Activated CD8-positive, alpha-beta memory T cell treated with anti-CD3 and anti-CD28 coated beads, Interleukin-2, amount 50 U/mL, for 24 hours (primary cell): Measurements from ENCODE around the gene SRRT.

Experiments
- DNase-seq: peaks from one replicate; pipeline ENCODE4 v3.0.0-alpha.2; 2020; ENCODE audit errors: extremely low read depth

Gene SRRT

DNA sequence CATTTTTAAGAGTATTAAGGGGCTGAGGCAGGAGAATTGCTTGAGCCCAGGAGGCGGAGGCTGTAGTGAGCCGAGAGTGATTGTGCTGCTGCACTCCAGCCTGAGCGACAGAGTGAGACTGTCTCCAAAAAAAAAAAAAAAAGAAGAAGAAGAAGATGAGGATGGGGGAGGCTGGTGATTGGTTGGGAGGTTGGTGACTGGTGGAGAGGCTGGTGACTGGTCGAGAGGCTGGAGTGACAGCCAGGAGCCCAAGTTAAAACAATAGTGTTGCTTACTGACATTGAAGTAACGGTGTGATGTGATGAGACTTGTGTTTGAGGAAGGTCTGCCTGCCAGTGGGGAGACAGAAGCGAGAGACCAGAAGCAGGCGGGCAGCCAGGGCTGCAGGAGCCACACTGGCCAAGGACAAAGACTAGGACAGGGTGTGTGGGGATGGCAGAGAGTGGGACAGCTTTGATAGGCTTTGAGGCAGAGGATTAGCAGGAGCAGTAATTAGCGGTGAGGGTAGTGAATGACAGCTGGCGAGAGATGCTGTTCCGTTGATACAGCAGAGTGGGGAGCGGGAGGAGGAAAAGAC is 4.9 kb downstream of the SRRT start:
- DNase-seq, result no peak

DNA sequence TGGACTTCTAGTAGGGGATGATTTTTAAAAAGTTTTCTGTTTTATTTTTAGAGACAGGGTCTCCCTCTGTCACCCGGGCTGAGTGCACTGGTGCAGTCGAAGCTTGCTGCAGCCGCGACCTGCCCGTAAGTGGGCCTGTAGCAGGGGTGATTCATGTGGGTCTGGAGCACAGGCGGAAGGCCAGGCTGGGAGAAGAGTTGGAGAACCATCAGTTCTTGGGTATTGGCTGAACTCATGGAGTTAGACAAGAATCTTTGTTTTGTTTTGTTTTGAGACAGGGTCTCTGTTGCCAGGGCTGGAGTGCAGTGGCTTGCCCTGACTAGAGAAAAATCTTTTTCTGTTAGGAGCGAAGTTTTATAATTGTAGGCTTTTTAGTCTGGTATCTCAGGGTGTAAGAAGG is 5.7 kb downstream of the SRRT start:
- DNase-seq, result no peak

DNA sequence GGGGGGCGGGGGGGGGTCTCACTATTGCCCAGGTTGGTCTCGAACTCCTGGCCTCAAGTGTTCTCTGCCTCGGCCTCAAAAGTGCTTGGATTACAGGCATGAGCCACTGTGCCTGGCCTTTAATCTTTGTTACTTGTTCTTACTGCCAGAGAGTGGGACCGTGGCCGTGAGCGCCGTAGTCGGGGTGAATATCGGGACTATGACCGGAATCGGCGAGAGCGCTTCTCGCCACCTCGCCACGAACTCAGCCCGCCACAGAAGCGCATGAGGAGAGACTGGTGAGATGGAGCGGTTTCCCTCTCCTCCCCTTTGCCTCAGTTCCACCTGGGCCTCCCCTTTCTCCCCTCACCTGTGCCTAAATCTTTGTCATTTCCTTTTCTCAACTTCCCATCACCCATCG is 6.2 kb downstream of the SRRT start:
- DNase-seq, result no peak

DNA sequence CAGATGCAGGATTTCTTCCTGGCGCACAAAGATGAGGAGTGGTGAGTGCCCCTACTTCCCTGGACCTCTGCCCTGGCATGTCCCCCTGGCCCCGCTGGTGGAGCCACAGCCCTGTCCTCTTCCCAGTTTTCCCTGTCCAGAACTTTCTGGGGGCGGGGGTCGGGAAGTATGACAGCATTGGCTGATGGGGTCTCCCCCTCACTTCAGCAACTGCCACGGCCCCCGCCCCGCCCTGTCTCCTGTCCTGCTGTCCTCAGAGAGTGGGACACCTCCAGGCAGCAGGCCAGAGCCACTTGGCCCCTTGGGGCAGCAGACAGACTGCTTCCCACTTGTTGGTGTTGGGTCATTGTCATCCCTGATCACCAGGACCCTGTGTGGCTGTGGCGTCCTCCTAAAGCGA is 7.3 kb downstream of the SRRT start:
- DNase-seq, result no peak

DNA sequence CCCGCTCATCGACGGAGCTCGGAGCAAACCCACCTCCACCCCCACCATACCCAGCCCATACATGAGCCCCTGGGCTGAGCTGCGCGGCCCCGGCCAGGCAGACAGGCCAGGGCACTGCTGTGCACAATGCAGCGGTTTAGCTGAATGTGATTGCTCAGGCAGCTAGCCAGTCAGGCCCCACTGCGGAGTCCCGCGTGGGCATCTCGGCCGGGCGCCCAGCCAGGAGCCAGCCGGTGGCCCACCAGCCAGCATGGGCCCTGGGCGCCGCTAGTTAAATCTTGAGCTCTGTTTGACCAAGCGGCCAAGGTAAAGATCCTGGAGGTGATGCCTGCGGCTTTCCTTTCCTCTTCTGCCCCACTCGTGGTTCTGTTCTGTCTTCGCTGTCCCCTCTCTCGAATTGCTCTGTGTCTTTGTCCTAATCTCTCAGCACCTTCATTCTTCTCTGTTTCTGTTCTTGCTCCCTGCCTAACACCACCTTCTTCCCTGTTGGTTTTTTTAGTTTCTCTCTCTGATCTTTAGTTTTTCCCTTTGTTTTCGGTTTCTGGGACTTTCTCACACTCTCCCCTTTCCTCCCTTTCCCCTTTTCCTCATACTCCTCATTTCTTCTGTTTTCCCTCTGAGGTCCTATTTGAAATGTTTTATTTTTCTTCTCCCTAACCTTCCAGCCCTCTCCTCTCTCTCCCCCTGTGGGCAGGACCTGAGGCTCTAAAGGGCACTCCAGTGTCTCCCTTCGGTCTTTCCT is 8.1 kb downstream of the SRRT start:
- no peak for DNase-seq

DNA sequence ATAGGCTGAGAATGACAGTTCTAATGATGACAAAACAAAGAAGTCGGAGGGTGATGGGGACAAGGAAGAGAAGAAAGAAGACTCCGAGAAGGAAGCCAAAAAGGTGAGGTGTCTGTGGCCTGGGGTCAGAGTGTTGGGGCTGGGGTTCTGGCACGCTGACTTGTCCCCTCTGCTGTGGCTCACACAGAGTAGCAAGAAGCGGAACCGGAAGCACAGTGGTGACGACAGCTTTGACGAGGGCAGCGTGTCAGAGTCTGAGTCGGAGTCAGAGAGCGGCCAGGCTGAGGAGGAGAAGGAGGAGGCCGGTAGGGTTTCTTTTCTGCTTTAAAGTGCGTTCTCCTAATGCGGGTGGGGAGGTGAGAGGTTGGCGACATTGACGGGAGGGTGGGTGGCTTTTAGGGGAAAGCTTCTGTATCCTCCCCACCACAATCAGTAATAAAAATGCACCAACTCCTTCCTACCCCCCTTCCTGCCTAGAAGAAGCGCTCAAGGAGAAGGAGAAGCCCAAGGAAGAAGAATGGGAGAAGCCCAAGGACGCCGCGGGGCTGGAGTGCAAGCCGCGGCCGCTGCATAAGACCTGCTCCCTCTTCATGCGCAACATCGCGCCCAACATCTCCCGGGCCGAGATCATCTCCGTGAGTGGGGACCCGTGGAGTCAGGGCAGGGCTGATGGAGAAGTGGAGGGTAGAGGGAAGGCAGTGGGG is 10.0 kb downstream of the SRRT start:
- no peak for DNase-seq

DNA sequence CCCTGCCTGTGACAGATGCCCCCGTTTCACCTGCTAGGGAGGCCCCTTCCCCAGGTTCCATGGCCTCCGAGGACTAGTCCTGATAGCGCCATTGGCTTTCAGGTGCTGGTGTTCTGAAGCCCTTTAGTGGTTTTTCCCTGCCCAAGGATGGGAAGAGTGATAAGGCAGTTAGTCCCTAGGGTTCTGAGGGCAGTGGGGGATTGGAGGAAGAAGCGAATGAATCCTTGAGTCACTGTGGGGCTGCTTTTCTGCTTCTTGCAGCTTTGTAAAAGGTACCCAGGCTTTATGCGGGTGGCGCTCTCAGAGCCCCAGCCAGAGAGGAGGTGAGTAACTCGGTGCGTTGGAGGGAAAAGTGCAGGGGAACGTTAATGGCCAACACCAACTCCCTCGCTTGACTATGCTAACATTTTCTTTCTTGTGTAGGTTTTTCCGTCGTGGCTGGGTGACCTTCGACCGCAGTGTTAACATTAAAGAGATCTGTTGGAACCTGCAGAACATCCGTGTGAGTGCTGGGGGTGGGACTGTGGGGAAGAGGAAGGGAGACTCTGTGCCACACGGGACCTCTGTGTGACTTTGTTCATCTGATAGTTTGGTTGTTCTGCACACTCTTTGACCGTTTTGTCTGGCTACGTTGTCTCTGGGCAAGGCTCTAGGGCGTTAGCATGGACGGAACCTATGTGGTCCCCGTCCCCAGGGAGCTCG is 10.7 kb downstream of the SRRT start:
- DNase-seq, result no peak

DNA sequence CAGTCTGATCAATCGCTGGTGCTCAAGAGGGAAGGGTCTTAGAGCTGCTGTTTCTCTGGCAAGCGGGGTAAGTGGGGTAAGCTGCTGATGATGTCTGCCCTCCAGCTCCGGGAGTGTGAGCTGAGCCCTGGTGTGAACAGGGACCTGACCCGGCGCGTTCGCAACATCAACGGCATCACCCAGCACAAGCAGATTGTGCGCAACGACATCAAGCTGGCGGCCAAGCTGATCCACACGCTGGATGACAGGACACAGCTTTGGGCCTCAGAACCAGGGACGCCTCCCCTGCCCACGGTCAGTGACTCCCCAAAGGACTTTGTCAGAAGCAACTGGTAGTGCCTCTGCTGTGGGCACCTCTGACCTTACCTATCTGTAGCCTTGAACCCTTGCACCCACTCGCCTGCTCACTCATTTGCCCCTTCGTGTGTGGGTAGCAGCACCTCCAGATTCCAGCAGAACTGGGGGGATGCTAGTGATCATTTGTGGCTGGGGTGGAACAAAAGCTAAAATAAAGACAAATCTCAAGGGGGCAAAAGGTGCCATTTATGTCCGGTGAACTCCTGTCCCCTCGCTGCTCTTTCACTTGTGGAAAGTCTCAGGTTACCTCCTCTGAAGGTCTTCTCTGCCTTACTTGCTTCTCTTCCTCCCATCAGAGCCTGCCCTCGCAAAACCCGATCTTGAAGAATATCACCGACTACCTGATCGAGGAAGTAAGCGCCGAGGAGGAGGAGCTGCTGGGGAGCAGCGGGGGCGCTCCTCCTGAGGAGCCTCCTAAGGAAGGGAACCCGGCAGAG is 11.4 kb downstream of the SRRT start:
- DNase-seq, result no peak

DNA sequence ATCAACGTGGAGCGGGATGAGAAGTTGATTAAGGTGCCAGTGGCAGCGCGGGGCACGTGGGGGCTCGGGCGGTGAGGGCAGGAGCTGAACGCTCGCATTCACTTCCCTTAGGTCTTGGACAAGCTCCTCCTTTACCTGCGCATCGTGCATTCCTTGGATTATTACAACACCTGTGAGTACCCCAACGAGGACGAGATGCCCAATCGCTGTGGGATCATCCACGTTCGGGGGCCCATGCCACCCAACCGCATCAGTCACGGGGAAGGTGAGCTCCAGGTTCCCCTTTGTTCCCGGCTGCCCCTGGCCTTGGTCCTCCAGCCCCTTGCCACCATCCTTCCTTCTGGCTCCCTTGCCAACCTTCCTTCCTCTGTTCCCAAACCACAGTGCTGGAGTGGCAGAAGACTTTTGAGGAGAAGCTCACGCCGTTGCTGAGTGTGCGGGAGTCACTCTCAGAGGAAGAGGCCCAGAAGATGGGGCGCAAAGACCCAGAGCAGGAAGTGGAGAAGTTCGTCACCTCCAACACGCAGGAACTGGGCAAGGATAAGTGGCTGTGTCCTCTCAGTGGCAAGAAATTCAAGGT is 12.1 kb downstream of the SRRT start:
- no peak for DNase-seq

DNA sequence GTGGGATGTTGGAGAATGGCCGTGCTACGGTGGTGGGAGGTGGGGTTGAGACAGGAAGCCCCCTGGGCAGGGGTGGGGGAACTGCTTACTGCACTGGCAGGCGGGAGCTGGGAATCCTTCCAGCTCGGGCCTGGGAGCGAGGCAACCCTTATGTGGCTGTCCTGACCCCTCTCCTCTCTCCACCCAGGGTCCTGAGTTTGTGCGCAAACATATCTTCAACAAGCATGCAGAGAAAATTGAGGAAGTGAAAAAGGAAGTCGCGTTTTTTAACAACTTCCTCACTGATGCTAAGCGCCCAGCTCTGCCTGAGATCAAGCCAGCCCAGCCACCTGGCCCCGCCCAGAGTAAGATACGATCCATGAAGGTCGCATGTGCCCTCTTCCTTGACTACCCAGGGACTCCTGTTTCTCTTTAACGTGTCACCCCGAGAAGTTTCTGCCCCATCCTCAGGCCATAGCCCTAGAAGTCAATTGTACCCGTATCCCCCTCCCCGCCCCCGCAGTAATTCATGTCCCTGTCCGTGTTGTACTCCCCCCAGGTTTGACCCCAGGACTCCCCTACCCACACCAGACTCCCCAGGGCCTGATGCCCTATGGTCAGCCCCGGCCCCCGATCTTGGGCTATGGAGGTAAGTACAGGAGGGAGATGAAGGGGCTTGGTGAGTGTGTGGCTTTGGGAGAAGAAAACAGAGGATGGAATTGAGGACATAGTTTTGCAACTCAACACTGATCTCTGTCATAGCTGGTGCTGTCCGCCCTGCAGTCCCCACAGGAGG is 12.8 kb downstream of the SRRT start:
- DNase-seq, result no peak

DNA sequence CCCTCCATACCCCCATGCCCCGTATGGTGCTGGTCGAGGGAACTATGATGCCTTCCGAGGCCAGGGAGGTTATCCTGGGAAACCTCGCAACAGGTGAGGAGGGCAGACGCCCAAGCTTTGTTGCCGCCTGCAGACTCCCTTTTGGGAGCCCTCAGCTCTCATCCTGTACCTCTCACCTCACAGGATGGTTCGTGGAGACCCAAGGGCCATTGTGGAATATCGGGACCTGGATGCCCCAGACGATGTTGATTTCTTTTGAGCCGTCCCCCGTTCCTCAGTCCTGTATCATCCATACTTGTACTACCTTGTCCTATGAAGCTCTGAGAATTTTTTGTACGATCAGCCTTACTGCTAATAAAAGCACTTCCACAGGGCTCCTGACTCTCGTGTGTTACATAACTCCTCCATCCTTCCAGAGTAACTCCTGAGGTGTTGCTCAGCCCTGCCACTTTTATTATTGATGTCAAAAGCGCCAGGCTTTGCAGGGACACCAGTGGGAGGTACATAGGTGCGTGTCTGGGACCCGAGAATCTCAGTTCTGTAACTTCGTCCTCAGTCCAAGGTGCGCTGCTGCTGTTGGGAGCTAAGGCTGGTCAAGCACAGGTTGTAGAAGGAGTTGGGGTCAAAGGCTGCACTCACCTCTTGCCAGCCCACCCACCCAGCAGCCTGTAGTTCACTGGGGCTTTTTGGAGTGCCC is 13.5 kb downstream of the SRRT start:
- no peak for DNase-seq

DNA sequence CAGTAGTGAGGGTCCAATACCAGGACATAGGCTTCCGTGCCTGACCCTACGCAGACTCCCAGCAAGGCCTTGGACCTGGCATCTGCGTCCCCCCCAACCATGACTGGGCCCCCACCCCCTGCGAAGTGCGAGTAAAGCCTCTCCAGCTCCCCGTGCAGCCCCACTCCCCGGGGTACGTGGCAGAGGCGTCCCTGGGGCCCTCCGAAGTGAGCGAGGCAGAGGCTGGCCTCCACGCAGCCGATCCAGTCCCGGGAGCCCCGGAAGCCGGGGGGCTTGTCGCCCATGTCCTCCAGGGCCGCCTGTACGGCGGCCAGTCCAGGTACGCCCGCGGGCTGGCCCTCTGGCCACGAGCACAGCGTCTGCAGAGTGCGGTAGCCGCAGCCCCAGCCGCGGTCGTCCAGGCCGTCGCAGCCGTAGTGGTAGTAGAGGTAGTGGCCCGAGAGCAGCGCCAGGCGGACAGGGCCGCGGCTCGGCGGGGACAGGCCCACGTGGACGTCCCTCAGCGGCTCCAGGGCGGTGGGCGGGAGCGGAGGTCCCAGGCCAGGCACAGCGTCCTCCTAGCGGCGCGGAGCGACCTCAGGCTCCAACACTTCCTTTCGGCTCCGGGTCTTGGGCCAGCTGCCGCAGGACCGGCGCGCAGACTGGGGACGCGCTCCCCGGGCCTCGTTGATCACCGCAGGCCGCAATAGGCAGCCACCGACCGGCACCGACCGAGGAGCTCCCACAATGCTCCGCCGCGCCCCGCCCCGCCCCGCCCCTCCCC is 14.3 kb downstream of the SRRT start, which contains the start of gene UFSP1:
TSS of gene UFSP1 (minus strand) at position 728 of the 763 bp plus-strand sequence. CDS start at position 284, 444 bp downstream.
- no peak for DNase-seq

DNA sequence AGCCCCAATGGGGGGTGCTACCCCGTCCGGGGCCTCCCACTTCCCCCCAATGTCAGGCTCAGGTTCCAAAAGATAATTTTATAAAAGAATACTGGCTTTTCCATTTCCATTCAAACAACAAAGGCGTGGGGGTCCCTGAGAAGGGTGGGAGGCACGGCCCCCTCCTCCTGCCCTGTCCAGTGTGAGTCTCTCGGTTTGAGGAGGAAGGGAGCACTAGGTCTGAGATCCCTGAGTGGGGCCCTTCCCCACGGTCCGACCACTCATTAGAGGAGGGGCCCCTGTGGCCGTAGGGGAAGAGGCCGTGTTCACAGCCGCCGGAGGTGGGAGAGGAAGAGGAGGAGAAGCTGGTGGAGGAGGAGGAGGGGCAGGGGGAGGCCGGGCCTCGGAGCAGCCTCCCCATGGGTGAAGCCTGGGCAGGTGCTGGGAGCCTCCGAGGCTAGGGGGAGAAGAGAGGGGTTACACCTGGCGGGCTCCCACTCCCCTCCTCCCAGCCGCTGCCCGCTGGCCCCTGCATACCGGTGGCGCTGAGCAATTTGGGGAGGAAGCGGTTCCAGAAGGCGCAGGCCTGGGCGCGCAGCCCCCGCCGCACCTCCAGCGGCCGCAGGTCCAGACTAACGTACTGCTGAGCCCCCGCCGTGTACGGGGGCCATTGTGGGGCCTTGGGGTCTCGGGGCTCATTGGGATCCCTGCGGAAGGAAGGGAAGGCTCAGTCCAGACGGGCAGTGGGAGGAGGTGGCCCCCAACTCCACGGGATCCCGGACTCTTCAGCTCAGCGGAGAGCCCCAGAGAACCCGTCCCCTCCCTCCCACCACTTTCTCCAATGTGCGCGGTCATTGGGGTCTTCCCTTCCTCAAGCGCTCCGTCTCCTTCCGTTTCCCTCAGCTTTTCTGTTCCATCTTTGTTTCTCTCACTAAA is 16.0 kb downstream of the SRRT start:
- DNase-seq, result no peak

DNA sequence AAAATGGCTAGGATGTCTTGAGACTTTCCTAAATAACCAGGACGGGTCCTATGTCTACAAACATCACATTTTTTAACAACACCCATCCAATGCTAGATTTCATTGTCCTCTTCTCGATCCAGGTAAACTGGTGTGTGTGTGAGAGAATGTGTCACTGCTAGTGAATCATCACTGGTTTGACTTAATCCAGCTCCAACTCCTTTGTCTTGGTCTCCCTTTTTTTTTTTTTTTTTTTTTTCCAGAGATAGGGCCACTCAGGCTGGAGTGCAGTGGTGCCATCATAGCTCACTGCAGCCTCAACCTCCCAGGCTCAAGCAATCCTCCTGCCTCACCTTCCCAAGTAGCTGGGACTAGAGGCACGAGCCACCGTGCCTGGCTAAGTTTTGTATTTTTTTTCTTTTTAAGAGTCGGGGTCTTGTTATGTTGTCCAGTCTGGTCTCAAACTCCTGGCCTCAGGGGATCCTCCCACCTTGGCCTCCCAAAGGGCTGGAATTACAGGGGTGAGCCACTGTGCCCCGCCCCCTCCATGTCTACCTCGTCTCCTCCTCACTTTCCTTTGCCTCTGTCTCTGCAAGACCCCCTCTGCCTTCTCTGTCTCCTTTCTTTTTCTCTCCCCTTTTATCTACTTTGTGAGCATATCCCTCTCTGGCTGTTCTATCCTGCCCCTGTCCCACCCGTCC is 16.8 kb downstream of the SRRT start:
- no peak for DNase-seq

DNA sequence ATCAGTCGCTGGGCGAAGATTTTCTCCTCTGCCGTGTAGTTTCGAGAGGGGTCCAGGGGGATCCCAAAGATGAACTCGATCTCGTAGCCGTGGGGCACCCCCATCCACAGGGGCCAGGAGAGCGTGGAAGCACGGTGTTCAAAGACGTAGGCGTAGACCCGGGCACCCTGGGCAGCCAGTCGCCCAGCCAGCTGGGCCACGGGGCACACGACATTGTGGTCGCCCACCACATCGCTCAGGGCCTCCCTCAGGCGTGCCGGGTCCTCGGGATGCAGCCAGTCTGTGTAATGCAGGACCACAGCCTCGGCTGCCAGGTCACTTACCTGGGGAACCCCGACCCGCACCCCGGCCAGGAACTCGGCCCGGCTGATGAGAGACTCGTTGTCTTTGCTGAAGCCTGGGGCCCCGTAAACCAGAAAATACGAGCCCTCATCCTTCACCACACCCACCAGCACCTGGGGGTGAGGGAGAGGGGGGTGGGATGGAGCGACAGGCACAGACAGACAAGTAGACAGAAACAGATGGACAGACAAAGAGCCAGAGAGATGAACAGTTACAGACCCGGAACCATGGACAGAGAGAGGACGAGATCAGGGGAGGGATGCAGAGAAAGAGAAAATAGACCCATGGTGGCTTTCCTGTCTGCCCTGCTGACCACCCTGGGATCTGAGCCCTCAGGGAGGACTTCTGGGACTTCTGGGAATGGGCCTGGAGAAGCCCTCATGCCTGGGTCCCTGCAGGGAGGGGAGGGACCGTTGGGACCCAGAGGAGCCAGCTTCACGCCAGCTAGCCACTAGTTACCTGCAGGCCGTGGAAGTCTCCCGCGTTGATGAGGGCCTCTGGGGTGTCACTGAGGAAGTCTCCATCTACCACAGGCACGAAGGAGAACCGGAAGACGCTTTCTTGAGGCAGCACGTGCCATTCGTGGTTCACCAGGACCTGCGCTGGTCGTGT is 17.7 kb downstream of the SRRT start:
- DNase-seq, result no peak

DNA sequence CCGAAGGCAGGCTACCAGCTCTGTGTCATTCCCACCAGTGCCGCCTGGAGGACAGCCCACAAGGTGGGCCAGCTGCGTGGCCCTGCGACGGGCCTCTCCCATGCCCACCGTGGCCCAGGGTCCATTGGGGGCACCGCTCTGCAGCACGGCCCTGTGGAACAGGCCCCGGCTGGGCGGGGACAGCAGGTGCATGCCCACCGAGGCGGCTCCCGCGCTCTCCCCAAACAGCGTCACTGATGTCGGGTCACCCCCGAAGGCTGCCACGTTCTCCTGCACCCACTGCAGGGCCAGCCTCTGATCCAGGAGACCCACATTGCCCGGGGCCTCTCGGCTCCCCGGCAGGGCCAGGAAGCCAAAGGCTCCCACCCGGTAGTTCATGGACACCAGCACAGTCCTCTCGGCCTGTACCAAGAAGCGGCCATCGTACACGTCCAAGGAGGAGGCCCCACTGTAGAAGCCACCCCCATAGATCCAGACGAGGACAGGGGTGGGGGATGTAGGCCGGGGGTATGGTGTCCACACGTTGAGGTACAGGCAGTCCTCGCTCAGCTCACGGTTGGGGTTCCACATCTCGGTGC is 18.5 kb downstream of the SRRT start:
- DNase-seq, result no peak
